SK-N-MC (cell line): ENCODE data around the gene SAMHD1.

Source experiments
- DNase-seq: peaks from one replicate; pipeline ENCODE4 v3.0.0-alpha.2; 2011; ENCODE audit warnings: low read depth, low spot score
- H3K27ac ChIP-seq: fragments of 200-600 bp; sonication (generic); 2 replicates; pipeline ENCODE4 v1.5.1; 2016; ENCODE audit warnings: mixed run types
- H3K36me3 ChIP-seq: fragments of 200-600 bp; sonication (generic); 2 replicates; pipeline ENCODE4 v1.6.1; 2017; ENCODE audit warnings: antibody characterized with exemption, low read length, mixed read lengths; ENCODE audit not compliant: insufficient read depth
- H3K4me3 ChIP-seq: fragments of 200-600 bp; sonication (generic); 2 replicates; pipeline ENCODE4 v1.5.1; 2016
- H3K9ac ChIP-seq: fragments of 200-600 bp; sonication (generic); 2 replicates; pipeline ENCODE4 v1.8.0; 2017; ENCODE audit warnings: mixed run types, mixed read lengths; ENCODE audit not compliant: insufficient read length
- H3K9me3 ChIP-seq: fragments of 200-600 bp; sonication (generic); 2 replicates; pipeline ENCODE4 v1.6.1; 2017; ENCODE audit warnings: low read depth, mild to moderate bottlenecking, antibody characterized with exemption, low read length, moderate library complexity, mixed read lengths
- EZH2 ChIP-seq: fragments of 200-600 bp; sonication (generic); IDR thresholded peaks from one replicate; pipeline ENCODE4 v1.6.1; 2017; ENCODE audit warnings: antibody characterized with exemption
- FOXP2 ChIP-seq: optimal IDR thresholded peaks from 2 replicates; pipeline ENCODE3; 2011; ENCODE audit warnings: mild to moderate bottlenecking, moderate library complexity; ENCODE audit not compliant: insufficient read depth; ENCODE audit errors: extremely low read length, control extremely low read depth
- POLR2AphosphoS5 ChIP-seq: IDR thresholded peaks from 2 replicates; pipeline ENCODE4 v1.6.1; 2012; ENCODE audit warnings: mild to moderate bottlenecking, low read depth, low read length, borderline replicate concordance

SAMHD1 gene

DNA sequence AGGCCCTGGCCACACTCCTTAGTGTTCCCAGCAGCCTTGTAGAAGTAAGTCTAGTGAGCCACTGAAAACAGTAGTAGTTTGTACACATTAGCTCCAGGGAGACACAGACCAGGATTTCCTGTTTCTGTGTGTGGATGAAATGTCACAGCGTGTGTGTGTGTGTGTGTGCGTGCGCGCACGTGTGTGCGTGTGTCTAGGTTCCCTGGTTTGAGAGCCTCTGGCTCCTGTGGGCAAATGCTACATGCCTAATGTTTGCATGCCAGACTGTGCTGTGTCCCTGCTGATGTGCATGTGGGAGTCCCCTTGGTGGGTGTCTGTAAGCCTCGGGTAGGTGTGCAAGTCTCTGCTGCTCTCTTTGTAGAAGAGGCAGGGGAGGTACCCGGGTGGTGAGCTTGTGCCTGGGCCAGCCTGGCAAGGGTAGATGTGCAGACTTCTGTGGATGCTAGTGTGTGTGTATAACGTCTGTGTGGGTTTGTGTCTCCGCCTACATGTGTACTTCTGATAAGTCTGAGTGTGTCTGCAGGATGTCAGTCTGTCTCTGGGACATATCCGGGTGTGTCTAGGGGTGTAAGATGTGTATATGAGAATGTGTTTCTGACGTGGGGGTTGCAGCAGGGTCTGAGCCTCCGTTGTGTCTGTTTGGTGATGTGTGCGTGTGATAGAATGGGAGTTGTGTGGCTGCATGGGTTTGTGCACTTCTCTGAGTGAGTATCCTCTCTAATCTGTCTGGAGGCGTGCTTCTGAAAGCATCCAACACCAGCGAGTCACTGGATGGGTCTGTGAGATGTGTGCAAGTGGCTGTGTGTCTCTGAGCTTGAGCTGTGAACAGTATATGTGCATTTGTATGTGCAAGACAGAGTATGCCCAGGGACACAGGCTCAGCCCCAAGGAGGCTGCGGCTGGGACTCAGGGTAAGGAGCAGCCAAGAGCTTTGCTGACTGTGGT, 94.5 kb downstream of the SAMHD1 start:
- Histone ChIP-seq H3K27ac (no peak overlapping the region), H3K9ac (no peak overlapping the region), H3K9me3 (no peaks in the 10 kb centered on the region), H3K36me3 (no peaks in the 10 kb centered on the region), H3K4me3 (no peak overlapping the region)
- DNase-seq, result no peak
- TF ChIP-seq EZH2 (no peak), POLR2AphosphoS5 (no peak), FOXP2 (no peak)

DNA sequence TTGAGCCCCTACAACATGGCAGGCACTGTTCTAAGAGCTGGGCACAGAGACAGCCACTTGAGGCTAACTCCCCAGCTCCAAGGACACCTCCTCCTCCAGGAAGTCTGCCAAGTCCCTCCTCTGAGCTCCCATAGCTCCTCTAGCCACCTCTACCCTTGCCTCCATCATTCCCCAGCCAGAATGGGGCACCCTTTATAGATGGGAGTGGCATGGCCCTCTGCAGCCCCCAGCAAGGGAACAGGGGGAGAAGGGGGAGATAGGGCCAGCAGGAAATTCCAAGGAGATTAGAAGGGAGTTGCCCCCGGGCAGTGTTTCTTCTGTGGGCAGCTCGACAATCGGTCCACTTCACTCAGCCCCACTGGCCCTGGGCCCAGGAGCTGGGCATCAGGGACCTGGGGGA, 95.3 kb downstream of the SAMHD1 start:
- Histone ChIP-seq H3K9ac (no peak overlapping the region), H3K9me3 (no peaks in the 10 kb centered on the region), H3K27ac (no peak overlapping the region), H3K36me3 (no peaks in the 10 kb centered on the region), H3K4me3 (no peak overlapping the region)
- TF ChIP-seq EZH2 (no peak), FOXP2 (no peak), POLR2AphosphoS5 (no peak)
- no peak for DNase-seq

DNA sequence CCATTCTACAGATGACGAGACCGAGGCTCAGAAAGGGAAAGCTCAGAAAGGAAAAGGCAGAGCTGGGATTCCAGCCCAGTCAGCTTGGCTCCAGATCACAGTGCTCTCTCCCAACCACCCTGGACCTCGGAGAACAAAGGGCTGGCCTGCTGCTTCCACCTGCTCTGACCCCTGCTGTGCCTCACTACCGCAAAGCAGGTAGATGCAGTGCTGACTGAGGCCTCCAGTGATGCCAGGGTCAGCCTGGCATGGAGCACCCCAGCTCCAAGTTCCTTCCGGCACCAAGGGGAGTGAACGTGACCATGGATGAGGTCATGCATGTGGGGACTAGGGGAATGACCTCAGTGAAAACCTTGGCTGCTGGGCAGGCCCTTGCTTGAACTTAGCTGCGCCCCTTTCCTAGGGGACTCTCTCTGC, 96.3 kb downstream of the SAMHD1 start:
- TF ChIP-seq EZH2, result no peak
- no peak for TF ChIP-seq POLR2AphosphoS5
- no peak for TF ChIP-seq FOXP2
- H3K36me3 ChIP-seq, result no peaks in the 10 kb centered on the region
- no peak for DNase-seq
- no peak overlapping the region for H3K27ac ChIP-seq
- H3K4me3 ChIP-seq, result no peak overlapping the region
- no peaks in the 10 kb centered on the region for H3K9me3 ChIP-seq
- no peak overlapping the region for H3K9ac ChIP-seq

DNA sequence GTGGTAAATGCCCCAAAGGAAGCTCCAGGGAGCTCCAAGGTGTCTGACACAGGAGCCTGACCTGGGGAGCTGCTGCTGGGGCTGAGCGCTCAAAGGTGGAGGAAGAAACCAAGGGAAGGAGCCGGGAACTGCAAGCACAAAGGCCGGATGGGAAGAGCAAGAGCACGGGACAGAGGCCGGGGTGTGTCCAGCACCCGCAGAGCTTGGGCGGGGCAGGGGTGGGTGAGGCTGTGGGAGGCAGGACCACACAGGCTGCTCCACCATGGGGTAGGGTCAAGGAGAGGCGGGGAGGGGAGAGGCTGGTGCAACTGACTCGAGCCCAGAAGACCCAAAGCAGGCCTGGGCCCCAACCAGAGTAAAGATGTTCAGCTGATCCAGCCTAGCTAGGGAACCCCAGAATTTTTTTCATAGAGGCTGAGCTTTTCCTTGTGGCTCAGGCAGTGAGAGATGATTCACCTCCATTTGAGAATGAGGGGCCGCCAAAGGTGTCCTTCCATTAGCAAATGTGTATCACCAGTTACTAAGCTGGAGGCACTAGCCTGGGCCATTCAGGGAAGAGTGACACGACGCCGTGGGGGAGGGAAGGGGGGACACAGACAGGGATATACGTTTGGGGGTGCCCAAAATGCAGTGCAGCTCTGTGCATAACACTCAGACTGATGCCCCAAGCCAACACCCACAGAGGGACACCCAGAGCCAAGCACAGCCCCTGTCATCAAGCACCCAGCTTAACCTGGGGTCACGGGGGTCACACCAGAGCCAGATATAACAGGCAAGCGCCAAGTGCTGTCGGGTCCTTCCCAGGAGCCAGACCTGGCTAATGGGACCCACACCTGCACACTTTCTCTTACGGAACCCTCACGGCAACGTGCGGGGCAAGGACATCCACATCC, 96.9 kb downstream of the SAMHD1 start:
- no peak for DNase-seq
- Histone ChIP-seq H3K9ac (no peak overlapping the region), H3K9me3 (no peaks in the 10 kb centered on the region), H3K4me3 (no peak overlapping the region), H3K27ac (no peak overlapping the region), H3K36me3 (no peaks in the 10 kb centered on the region)
- TF ChIP-seq POLR2AphosphoS5, result no peak
- no peak for TF ChIP-seq FOXP2
- no peak for TF ChIP-seq EZH2

DNA sequence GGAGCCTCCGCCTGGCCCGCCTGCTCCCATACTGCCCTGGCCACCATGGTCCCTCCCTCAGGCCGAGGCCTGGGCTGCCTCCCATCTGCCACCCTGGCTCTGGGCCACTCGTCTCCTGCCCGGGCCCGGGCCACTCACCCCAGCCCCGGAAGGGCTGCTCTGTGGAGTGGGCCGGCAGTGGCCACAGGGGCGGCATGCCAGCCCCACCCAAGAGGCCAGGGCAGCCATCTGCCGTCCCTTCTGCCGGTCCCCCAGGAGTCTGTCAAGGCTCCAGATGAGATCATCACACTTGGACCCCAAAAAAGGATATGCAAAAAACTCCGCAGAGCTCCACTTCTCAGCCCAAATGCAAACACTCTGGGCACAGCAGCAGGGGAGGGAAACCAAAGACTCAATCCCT, 99.3 kb downstream of the SAMHD1 start:
- H3K9me3 ChIP-seq, result no peaks in the 10 kb centered on the region
- no peak overlapping the region for H3K9ac ChIP-seq
- H3K4me3 ChIP-seq, result no peak overlapping the region
- no peak for TF ChIP-seq FOXP2
- no peak for TF ChIP-seq POLR2AphosphoS5
- TF ChIP-seq EZH2, result no peak
- H3K27ac ChIP-seq, result no peak overlapping the region
- no peak for DNase-seq
- no peaks in the 10 kb centered on the region for H3K36me3 ChIP-seq

DNA sequence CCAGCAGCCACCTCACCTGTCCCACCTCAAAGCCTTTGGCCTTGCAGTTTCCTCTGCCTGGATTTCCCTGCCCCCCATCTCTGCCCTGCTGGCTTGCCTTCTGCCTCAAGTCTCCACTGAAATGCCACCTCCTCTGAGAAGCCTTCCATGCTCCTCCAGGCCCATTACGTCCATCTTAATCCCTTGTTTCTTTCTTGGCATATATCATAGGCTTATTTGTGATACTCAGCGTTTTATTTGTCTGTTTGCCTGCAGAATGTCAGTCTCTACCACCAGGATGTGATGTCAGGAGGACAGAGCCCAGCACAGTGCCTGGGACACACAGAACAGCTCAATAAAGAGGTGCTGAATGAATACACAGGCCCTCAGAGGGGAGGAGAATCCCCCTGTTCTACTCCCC, 100.0 kb downstream of the SAMHD1 start:
- DNase-seq, result no peak
- Histone ChIP-seq H3K9ac (no peak overlapping the region), H3K27ac (no peak overlapping the region), H3K36me3 (no peaks in the 10 kb centered on the region), H3K4me3 (no peak overlapping the region), H3K9me3 (no peaks in the 10 kb centered on the region)
- no peak for TF ChIP-seq POLR2AphosphoS5
- TF ChIP-seq EZH2, result no peak
- TF ChIP-seq FOXP2, result no peak

DNA sequence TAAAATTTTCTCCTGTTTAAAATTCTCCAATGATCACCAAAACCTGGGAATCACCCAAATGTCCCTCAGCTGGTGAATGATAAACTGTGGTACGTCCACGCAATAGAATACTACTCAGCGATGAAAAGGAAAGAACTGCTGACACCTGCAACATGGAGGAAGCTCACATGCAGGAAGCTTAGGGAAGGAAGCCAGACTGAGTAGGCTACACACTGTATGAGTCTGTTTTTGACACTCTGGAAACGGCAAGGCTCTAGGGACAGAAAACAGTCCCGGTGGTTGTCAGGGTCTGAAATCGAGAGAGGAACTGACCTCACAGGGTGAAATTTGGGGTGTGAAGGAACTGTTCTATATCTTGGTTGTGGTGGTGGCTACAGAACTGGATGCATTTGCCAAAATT, 100.7 kb downstream of the SAMHD1 start:
- H3K4me3 ChIP-seq, result no peak overlapping the region
- no peak for DNase-seq
- H3K9ac ChIP-seq, result no peak overlapping the region
- TF ChIP-seq FOXP2 (no peak), EZH2 (no peak), POLR2AphosphoS5 (no peak)
- H3K27ac ChIP-seq, result no peak overlapping the region
- no peaks in the 10 kb centered on the region for H3K9me3 ChIP-seq
- H3K36me3 ChIP-seq, result no peaks in the 10 kb centered on the region

DNA sequence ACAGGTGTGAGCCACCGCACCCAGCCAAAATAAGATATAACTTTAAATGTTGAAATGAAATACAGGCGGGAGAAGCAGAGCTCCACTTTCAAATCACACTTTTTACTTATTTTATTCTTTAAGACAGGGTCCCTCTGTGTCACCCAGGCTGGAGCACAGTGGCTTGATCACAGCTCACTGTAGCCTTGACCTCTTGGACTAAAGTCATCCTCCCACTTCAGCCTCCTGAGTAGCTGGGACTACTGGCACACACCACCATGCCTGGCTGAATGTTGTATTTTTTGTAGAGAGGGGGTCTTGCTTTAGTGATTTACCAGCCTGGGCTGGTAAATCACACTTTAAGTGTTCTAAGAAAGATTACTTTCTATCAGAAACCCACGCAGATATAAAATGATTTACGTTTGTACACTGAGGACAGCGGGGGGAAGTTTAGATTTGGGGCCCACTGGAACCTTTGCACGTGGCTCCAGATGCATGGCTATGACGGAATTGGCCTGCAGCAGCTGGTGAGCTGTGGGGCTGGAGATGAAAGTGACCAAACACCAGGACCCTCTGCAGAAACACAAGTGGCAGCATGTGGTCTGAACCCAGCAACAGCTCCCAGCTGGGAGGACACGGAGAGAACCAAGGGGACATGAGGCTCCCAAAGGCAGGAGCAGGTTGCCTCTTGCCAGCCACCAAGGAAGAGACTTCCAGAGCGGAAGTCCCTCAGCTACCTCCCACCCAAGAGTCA, 102.0 kb downstream of the SAMHD1 start:
- Histone ChIP-seq H3K27ac (no peak overlapping the region; the same call in 1 of the 2 replicates), H3K9me3 (no peaks in the 10 kb centered on the region), H3K9ac (no peak overlapping the region), H3K4me3 (no peak overlapping the region), H3K36me3 (no peaks in the 10 kb centered on the region)
- DNase-seq, result no peak
- no peak for TF ChIP-seq FOXP2
- no peak for TF ChIP-seq EZH2
- TF ChIP-seq POLR2AphosphoS5, result no peak
